HepG2 (cell line): ENCODE data around the gene RAB9A. TPM values are rescaled to one million over a fixed set of nuclear protein-coding genes. Genes with fewer than 3 reads are reported as not detected.

Experiments
- ATAC-seq: fragments of 200-7000 bp; cut with Tn5 transposase; 3 replicates; pipeline ENCODE4 v1.9.1; 2020; ENCODE audit warnings: mild to moderate bottlenecking, moderate library complexity
- BruUV-seq: library from RNA; stranded (reverse); fragments of 400-500 nt; replicated peaks from 2 replicates; lab custom pipeline; 2021; lab: Mats Ljungman, UMichigan
- CTCF ChIA-PET: fragments of 300-600 bp; formaldehyde crosslinking; extraction: SDS; loops from one replicate; lab custom pipeline; 2021; ENCODE audit warnings: low total read pairs, inconsistent platforms, low intra/inter-chr PET ratio; lab: Yijun Ruan, JAX
- POLR2A ChIA-PET: fragments of 350-600 bp; sonication (Branson Sonifier 250); formaldehyde crosslinking; loops from one replicate; lab custom pipeline; 2020; ENCODE audit warnings: antibody characterized with exemption, inconsistent platforms; lab: Yijun Ruan, JAX
- DNase-seq: peaks from one replicate; pipeline ENCODE4 v3.0.0-alpha.2; 2015; ENCODE audit warnings: low spot score
- FAIRE-seq: peaks from 3 replicates; lab custom pipeline; 2011; peaks lifted over from hg19 to GRCh38; lab: Jason Lieb, UNC
- H2AFZ ChIP-seq: one replicate; pipeline ENCODE4 v1.6.1; 2011; ENCODE audit warnings: low read length, inconsistent platforms
- H3K27ac ChIP-seq: fragments of 300-600 bp; 3 replicates; pipeline ENCODE4 v1.8.0; 2011; ENCODE audit warnings: mixed run types, mild to moderate bottlenecking, mixed read lengths, low read length, inconsistent platforms; ENCODE audit not compliant: insufficient read depth; ENCODE audit errors: extremely low read length
- H3K27me3 ChIP-seq, 2 experiments: fragments of 200-600 bp in 1 of 2; 2 replicates in 1 of 2; 3 replicates in 1 of 2; pipeline versions ENCODE4 v1.6.0 to v1.8.0; 2011; ENCODE audit warnings: low read length in 2 of 2, mild to moderate bottlenecking in 2 of 2, moderate library complexity in 2 of 2, inconsistent platforms in 1 of 2; ENCODE audit not compliant: insufficient read depth in 2 of 2, control insufficient read depth in 1 of 2
- H3K36me3 ChIP-seq, 2 experiments: fragments of 200-600 bp in 1 of 2; replicated peaks in 1 of 2; 2 replicates in 1 of 2; 3 replicates in 1 of 2; pipeline versions ENCODE4 v1.5.1 to v1.8.0; 2011; ENCODE audit warnings: low read length in 2 of 2, inconsistent platforms in 1 of 2; ENCODE audit not compliant: insufficient read depth in 2 of 2, control insufficient read depth in 1 of 2
- H3K4me1 ChIP-seq: 2 replicates; pipeline ENCODE4 v1.5.1; 2012; ENCODE audit warnings: low read length, inconsistent platforms; ENCODE audit not compliant: insufficient read depth
- H3K4me2 ChIP-seq: 2 replicates; pipeline ENCODE4 v1.6.0; 2011; ENCODE audit warnings: low read depth, low read length, inconsistent platforms
- H3K4me3 ChIP-seq, 3 experiments: fragments of 200-600 bp in 1 of 3; sonication (generic), shearing (Covaris generic) in 1 of 3; replicated peaks in 1 of 3; 2 replicates each; pipeline ENCODE4 v1.5.1; 2011 to 2016; ENCODE audit warnings: low read length in 3 of 3, inconsistent platforms in 2 of 3, low read depth in 2 of 3, mild to moderate bottlenecking in 2 of 3, control low read depth in 1 of 3, mixed read lengths in 1 of 3; ENCODE audit not compliant: insufficient read depth in 1 of 3
- H3K79me2 ChIP-seq: one replicate; pipeline ENCODE4 v1.6.1; 2011; ENCODE audit warnings: low read length, inconsistent platforms; ENCODE audit not compliant: insufficient read depth
- H3K9ac ChIP-seq: 2 replicates; pipeline ENCODE4 v1.6.0; 2011; ENCODE audit warnings: mild to moderate bottlenecking, low read depth, low read length, inconsistent platforms; ENCODE audit not compliant: insufficient read depth
- H3K9me3 ChIP-seq: 2 replicates; pipeline ENCODE4 v1.5.1; 2012; ENCODE audit warnings: mild to moderate bottlenecking, low read length
- H4K20me1 ChIP-seq: 2 replicates; pipeline ENCODE4 v1.6.0; 2011; ENCODE audit warnings: inconsistent platforms, mild to moderate bottlenecking, low read length, moderate library complexity; ENCODE audit not compliant: insufficient read depth
- HMGA1 ChIP-seq: sonication (generic); formaldehyde crosslinking; conservative IDR thresholded peaks from 2 replicates; pipeline ENCODE4 v1.4.0; 2020; ENCODE audit warnings: missing genetic modification reagents
- HNRNPH1 ChIP-seq: fragments of 200-400 bp; formaldehyde crosslinking; optimal IDR thresholded peaks from 2 replicates; pipeline ENCODE3; 2017; ENCODE audit warnings: mild to moderate bottlenecking, low read depth, low read length
- MEIS1 ChIP-seq: sonication (generic); formaldehyde crosslinking; IDR thresholded peaks from 2 replicates; pipeline ENCODE4 v1.9.0; 2021; ENCODE audit warnings: mild to moderate bottlenecking, missing genetic modification reagents, moderate library complexity, borderline replicate concordance
- MYNN ChIP-seq: sonication (generic); formaldehyde crosslinking; IDR thresholded peaks from 2 replicates; pipeline ENCODE4 v1.4.0; 2020; ENCODE audit warnings: mild to moderate bottlenecking, low read depth, missing genetic modification reagents
- POGZ ChIP-seq: sonication (generic); formaldehyde crosslinking; IDR thresholded peaks from 2 replicates; pipeline ENCODE4 v1.4.0; 2020; ENCODE audit warnings: mild to moderate bottlenecking, missing genetic modification reagents
- RBM22 ChIP-seq: fragments of 200-400 bp; formaldehyde crosslinking; optimal IDR thresholded peaks from 2 replicates; pipeline ENCODE3; 2017; ENCODE audit warnings: mild to moderate bottlenecking, low read length, moderate library complexity
- TAF1 ChIP-seq: sonication (generic); formaldehyde crosslinking; IDR thresholded peaks from 2 replicates; pipeline ENCODE4 v1.4.0; 2020; ENCODE audit warnings: missing genetic modification reagents
- THAP11 ChIP-seq: IDR thresholded peaks from 2 replicates; pipeline ENCODE4 v1.6.1; 2016; ENCODE audit warnings: missing biosample characterization, missing genetic modification reagents
- THAP9 ChIP-seq: sonication (generic); formaldehyde crosslinking; IDR thresholded peaks from 2 replicates; pipeline ENCODE4; 2020; ENCODE audit warnings: missing genetic modification reagents, mild to moderate bottlenecking, borderline replicate concordance
- USF2 ChIP-seq, 2 experiments: sonication (generic) in 1 of 2; formaldehyde crosslinking in 1 of 2; IDR thresholded peaks; 2 replicates each; pipeline versions ENCODE4 v1.5.1 to v1.6.1; 2011 to 2020; ENCODE audit warnings: borderline replicate concordance in 1 of 2, low read depth in 1 of 2, low read length in 1 of 2, mild to moderate bottlenecking in 1 of 2, missing genetic modification reagents in 1 of 2, moderate library complexity in 1 of 2
- ZFP36L2 ChIP-seq: sonication (generic); formaldehyde crosslinking; IDR thresholded peaks from 2 replicates; pipeline ENCODE4 v1.4.0; 2020; ENCODE audit warnings: missing genetic modification reagents
- ZNF101 ChIP-seq: sonication (generic); formaldehyde crosslinking; IDR thresholded peaks from 2 replicates; pipeline ENCODE4 v1.4.0; 2020; ENCODE audit warnings: mild to moderate bottlenecking, low read depth, missing genetic modification reagents, borderline replicate concordance
- WGBS: methylation state at CpG from one replicate; pipeline ENCODE4 v1.1.6; 2017; ENCODE audit warnings: low lambda C conversion rate; 5-methylcytosine and 5-hydroxymethylcytosine counted together
- in situ Hi-C: cut with HindIII; loops from 2 replicates; pipeline ENCODE4 v1.10.0; 2017; ENCODE audit warnings: low pct_unique_long_range_greater_than_20kb; ENCODE audit not compliant: extremely low pct_ligation_motif_present
- intact Hi-C: fragments of 100-400 bp; cut with micrococcal nuclease; formaldehyde crosslinking; loops from one replicate; pipeline ENCODE4 v1.10.0; 2022; ENCODE audit not compliant: unreplicated experiment
- polyA plus RNA-seq, 8 experiments: library from polyadenylated mRNA; depleted of rRNA in 3 of 8; stranded (reverse) in 7 of 8; unstranded in 1 of 8; fragments of >200 nt; fragmentation: Illumina TruSeq in 4 of 8; extraction: Trizol in 4 of 8; gene quantifications; 2 replicates each; pipeline versions ENCODE4 v1.2.1 to v1.2.3, GENCODE V29; 2011 to 2016; ENCODE audit warnings: low read depth in 4 of 8, missing spikeins in 1 of 8, mixed read lengths in 1 of 8; ENCODE audit not compliant: insufficient read depth in 1 of 8
- total RNA-seq, 5 experiments: library from RNA; depleted of rRNA; stranded (reverse); fragments of >200 nt; fragmentation: Illumina TruSeq; extraction: Trizol; gene quantifications; 2 replicates each; pipeline ENCODE4 v1.2.3, GENCODE V29; 2016; ENCODE audit warnings: low read depth in 1 of 5
- TF ChIP-seq, protein P1 (sequence below): sonication (generic); formaldehyde crosslinking; IDR thresholded peaks from 2 replicates; pipeline ENCODE4 v1.9.0; 2021; ENCODE audit warnings: missing genetic modification reagents, borderline replicate concordance
- TF ChIP-seq, protein P2 (sequence below): sonication (generic); formaldehyde crosslinking; IDR thresholded peaks from 2 replicates; pipeline ENCODE4 v1.8.0; 2022; ENCODE audit warnings: missing genetic modification reagents, low read depth, mild to moderate bottlenecking, borderline replicate concordance

RAB9A gene
- total and polyA plus RNA-seq, 2 of the 13 experiments (the other 11 are each of a cell fraction or from before 2014, with no cell fraction given), result 10.5 to 23.1 TPM

- peak; percentile 93 for FAIRE-seq
- Histone ChIP-seq H3K79me2 (peaks cover 19% of the 10 kb centered on the region), H3K36me3 (no peaks in the 10 kb centered on the region), H3K4me3 (peak within 1 kb of the TSS; percentile 72 to 79 (median 79)), H3K27me3 (no peaks in the 10 kb centered on the region; a peak in 1 of 5 replicates), H3K9me3 (no peaks in the 10 kb centered on the region), H3K4me2 (peak within 1 kb of the TSS; percentile 81), H4K20me1 (no peaks in the 10 kb centered on the region), H3K9ac (peak within 1 kb of the TSS; percentile 85), H3K27ac (peak within 1 kb of the TSS; percentile 88), H3K4me1 (peaks cover 15% of the 10 kb centered on the region), H2AFZ (peak within 1 kb of the TSS; percentile 69)
- ChIA-PET CTCF (no interaction called here), POLR2A (interaction anchor here (0.6 to 1.8 kb wide), 14 partner anchors 8 to 1535 kb away, joined by 3 to 13 read pairs (median 4); partner anchors contain the start of genes ASB9, GEMIN8, RAB9A and TCEANC)
- in situ Hi-C loops (no loop called here), intact Hi-C loops (loop anchor here (2.0 to 10.0 kb wide), 2 partner anchors 46 to 230 kb away; partner anchors contain the start of gene RAB9A)
- WGBS, result 0% methylated on average over 3 of the region's 75 CpGs
- BruUV-seq, result no TSS peak
- ATAC-seq, result peak; percentile 99
- peak; percentile 88 for DNase-seq
- no peak for TF ChIP-seq ZNF101 (CRISPR knock-in tag)
- no peak for TF ChIP-seq ZFP36L2 (CRISPR knock-in tag)
- TF ChIP-seq RBM22, result no peak
- no peak for TF ChIP-seq USF2 (IDR thresholded peaks at IDR 0.05; ENCODE audit: low read depth, low read length)
- peak; percentile 58; the same call in 1 of the 2 replicates for TF ChIP-seq USF2 (CRISPR knock-in tag; IDR thresholded peaks at IDR 0.05; ENCODE audit: borderline replicate concordance)
- peak; percentile 80 for TF ChIP-seq POGZ
- peak; percentile 61; the same call in 1 of the 2 replicates for TF ChIP-seq TAF1 (CRISPR knock-in tag)
- TF ChIP-seq, protein P1, sequence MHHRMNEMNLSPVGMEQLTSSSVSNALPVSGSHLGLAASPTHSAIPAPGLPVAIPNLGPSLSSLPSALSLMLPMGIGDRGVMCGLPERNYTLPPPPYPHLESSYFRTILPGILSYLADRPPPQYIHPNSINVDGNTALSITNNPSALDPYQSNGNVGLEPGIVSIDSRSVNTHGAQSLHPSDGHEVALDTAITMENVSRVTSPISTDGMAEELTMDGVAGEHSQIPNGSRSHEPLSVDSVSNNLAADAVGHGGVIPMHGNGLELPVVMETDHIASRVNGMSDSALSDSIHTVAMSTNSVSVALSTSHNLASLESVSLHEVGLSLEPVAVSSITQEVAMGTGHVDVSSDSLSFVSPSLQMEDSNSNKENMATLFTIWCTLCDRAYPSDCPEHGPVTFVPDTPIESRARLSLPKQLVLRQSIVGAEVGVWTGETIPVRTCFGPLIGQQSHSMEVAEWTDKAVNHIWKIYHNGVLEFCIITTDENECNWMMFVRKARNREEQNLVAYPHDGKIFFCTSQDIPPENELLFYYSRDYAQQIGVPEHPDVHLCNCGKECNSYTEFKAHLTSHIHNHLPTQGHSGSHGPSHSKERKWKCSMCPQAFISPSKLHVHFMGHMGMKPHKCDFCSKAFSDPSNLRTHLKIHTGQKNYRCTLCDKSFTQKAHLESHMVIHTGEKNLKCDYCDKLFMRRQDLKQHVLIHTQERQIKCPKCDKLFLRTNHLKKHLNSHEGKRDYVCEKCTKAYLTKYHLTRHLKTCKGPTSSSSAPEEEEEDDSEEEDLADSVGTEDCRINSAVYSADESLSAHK, result no peak
- TF ChIP-seq MEIS1 (CRISPR knock-in tag), result no peak
- TF ChIP-seq THAP11 (CRISPR knock-in tag), result peak; percentile 78
- peak; percentile 78 for TF ChIP-seq THAP9 (CRISPR knock-in tag)
- no peak for TF ChIP-seq MYNN (CRISPR knock-in tag)
- TF ChIP-seq, protein P2, sequence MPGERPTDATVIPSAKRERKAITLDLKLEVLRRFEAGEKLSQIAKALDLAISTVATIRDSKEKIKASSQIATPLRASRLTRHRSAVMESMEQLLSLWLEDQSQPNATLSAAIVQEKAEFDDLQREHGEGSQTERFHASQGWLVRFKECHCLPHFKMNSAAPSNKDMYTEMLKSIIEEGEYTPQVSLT (CRISPR knock-in tag), result no peak
- no peak for TF ChIP-seq HMGA1 (CRISPR knock-in tag)
- TF ChIP-seq HNRNPH1, result no peak
These were observed 45.6 kb downstream of the RAB9A start, which contains the start of the genes OFD1 and TRAPPC2 for GRCh38 chrX:13734278-13735172. OFD1 (plus strand) TSS chrX:13734748; CDS start chrX:13735072, 324 bp downstream. TRAPPC2 (minus strand) TSS chrX:13734620; CDS start chrX:13719963, 14,657 bp downstream.
